Vagina (tissue), 2 donors: ENCODE results near the gene DCDC2. TPM values are rescaled to one million over a fixed set of nuclear protein-coding genes. Genes with fewer than 3 reads are reported as not detected.

Experiments
- DNase-seq, 2 donors: peaks; one replicate each; pipeline ENCODE4 v3.0.0-alpha.2; 2017; ENCODE audit errors: extremely low spot score in 2 of 2
- H3K27ac ChIP-seq: fragments of 200-600 bp; sonication (generic); one replicate; pipeline ENCODE4 v1.5.1; 2019
- H3K27me3 ChIP-seq: fragments of 200-600 bp; sonication (generic); one replicate; pipeline ENCODE4 v1.5.1; 2019
- H3K36me3 ChIP-seq, 2 donors: fragments of 200-600 bp; sonication (generic); one replicate each; pipeline ENCODE4 v1.5.1; 2017 to 2019
- H3K4me1 ChIP-seq: fragments of 200-600 bp; sonication (generic); one replicate; pipeline ENCODE4 v1.5.1; 2019
- H3K4me3 ChIP-seq, 2 donors: fragments of 200-600 bp; sonication (generic); 1 replicate in 1 of 2; 2 replicates in 1 of 2; pipeline ENCODE4 v1.5.1; 2016 to 2019
- H3K9me3 ChIP-seq: fragments of 200-600 bp; sonication (generic); one replicate; pipeline ENCODE4 v1.5.1; 2019
- POLR2A ChIP-seq, 2 donors: fragments of 450-650 bp; IDR thresholded peaks; one replicate each; pipeline ENCODE4 v1.6.1; 2017; ENCODE audit warnings: antibody characterized with exemption in 2 of 2, mild to moderate bottlenecking in 2 of 2, moderate library complexity in 2 of 2
- POLR2AphosphoS5 ChIP-seq, 2 donors: sonication (generic); formaldehyde crosslinking; IDR thresholded peaks; one replicate each; pipeline ENCODE4 v1.9.0; 2017; ENCODE audit warnings: antibody characterized with exemption in 2 of 2, mild to moderate bottlenecking in 2 of 2, low read depth in 1 of 2; ENCODE audit not compliant: insufficient read depth in 1 of 2
- intact Hi-C: fragments of 100-400 bp; cut with DNase I; formaldehyde crosslinking; loops from one replicate; pipeline ENCODE4 v1.15.1; 2023
- total RNA-seq: library from RNA; depleted of rRNA; stranded (reverse); fragments of >200 nt; gene quantifications from one replicate; pipeline ENCODE4 v1.2.3, GENCODE V29; 2016
- TF ChIP-seq, protein P1 (sequence below), 3 experiments: fragments of 450-650 bp in 2 of 3; fragments of 200-600 bp in 1 of 3; sonication (generic) in 1 of 3; IDR thresholded peaks; one replicate each; pipeline ENCODE4 v1.5.1; 2017 to 2019; ENCODE audit warnings: antibody characterized with exemption in 3 of 3, mild to moderate bottlenecking in 2 of 3, moderate library complexity in 2 of 3

The DCDC2 gene
- total RNA-seq: not detected

DNA sequence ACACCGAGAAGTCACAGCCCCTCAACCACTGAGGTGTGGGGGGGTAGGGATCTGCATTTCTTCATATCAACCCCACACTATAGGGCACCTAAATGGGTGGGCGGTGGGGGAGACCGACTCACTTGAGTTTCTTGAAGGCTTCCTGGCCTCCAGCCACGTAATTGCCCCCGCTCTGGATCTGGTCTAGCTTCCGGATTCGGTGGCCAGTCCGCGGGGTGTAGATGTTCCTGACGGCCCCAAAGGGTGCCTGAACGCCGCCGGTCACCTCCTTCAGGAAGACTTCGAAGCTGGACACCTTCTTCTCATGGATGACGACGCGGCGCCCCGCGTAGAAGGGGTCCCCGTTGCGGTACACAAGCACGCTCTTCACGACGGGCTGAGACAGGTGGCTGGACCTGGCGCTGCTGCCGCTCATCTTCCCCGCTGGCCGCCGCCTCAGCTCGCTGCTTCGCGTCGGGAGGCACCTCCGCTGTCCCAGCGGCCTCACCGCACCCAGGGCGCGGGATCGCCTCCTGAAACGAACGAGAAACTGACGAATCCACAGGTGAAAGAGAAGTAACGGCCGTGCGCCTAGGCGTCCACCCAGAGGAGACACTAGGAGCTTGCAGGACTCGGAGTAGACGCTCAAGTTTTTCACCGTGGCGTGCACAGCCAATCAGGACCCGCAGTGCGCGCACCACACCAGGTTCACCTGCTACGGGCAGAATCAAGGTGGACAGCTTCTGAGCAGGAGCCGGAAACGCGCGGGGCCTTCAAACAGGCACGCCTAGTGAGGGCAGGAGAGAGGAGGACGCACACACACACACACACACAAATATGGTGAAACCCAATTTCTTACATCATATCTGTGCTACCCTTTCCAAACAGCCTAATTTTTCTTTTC, at the start of gene DCDC2:
DCDC2 (minus strand) TSS at position 724 of the 883 bp plus-strand sequence; CDS start at position 415, 309 bp downstream.
- H3K9me3 ChIP-seq: no peaks in the 10 kb centered on the region
- DNase-seq: no peak
- H3K36me3 ChIP-seq: no peaks in the 10 kb centered on the region
- intact Hi-C loops: no loop called here
- peak within 1 kb of the TSS; percentile 21 to 44 for H3K4me3 ChIP-seq
- H3K27ac ChIP-seq: no peak within 1 kb of the TSS
- H3K4me1 ChIP-seq: peaks cover 27% of the 10 kb centered on the region
- H3K27me3 ChIP-seq: no peaks in the 10 kb centered on the region
- no peak for TF ChIP-seq POLR2A (IDR thresholded peaks at IDR 0.05)
- TF ChIP-seq, protein P1, sequence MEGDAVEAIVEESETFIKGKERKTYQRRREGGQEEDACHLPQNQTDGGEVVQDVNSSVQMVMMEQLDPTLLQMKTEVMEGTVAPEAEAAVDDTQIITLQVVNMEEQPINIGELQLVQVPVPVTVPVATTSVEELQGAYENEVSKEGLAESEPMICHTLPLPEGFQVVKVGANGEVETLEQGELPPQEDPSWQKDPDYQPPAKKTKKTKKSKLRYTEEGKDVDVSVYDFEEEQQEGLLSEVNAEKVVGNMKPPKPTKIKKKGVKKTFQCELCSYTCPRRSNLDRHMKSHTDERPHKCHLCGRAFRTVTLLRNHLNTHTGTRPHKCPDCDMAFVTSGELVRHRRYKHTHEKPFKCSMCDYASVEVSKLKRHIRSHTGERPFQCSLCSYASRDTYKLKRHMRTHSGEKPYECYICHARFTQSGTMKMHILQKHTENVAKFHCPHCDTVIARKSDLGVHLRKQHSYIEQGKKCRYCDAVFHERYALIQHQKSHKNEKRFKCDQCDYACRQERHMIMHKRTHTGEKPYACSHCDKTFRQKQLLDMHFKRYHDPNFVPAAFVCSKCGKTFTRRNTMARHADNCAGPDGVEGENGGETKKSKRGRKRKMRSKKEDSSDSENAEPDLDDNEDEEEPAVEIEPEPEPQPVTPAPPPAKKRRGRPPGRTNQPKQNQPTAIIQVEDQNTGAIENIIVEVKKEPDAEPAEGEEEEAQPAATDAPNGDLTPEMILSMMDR (IDR thresholded peaks at IDR 0.05): no peak
- no peak for TF ChIP-seq POLR2AphosphoS5 (IDR thresholded peaks at IDR 0.05; ENCODE audit: insufficient read depth in 1 of 2, low read depth in 1 of 2)

DNA sequence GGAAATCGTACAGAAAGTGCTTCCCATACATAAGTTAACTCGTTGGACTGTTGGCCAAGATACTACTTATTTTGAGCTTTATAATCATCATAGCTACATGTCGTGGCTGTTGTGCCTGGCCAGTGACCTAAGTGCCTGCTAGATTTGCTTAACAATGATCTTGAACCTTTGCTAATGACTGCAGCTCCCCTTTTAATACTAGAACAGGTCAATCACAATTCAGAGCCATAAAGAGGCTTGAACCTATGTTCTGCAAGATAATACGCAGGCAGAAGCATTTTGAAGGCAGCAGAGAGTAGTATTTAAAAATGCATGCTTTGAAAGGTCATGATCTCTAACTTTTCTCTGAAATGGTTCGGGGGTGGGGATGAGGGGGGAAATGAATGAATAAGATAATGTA, 47.4 kb upstream of the DCDC2 start:
- TF ChIP-seq, protein P1 (IDR thresholded peaks at IDR 0.05): no peak
- TF ChIP-seq POLR2AphosphoS5 (IDR thresholded peaks at IDR 0.05; ENCODE audit: insufficient read depth in 1 of 2, low read depth in 1 of 2) (no peak), POLR2A (IDR thresholded peaks at IDR 0.05) (no peak)
- no peak for DNase-seq
- peaks cover 14% of the 10 kb centered on the region for H3K4me1 ChIP-seq
- intact Hi-C loops: no loop called here
- no peaks in the 10 kb centered on the region for H3K27me3 ChIP-seq
- peaks cover 0 to 25% of the 10 kb centered on the region in 2 donors for H3K36me3 ChIP-seq
- no peak overlapping the region for H3K27ac ChIP-seq
- no peak overlapping the region for H3K4me3 ChIP-seq
- no peaks in the 10 kb centered on the region for H3K9me3 ChIP-seq

- no peak for TF ChIP-seq POLR2A (IDR thresholded peaks at IDR 0.05)
- no peak for TF ChIP-seq POLR2AphosphoS5 (IDR thresholded peaks at IDR 0.05; ENCODE audit: insufficient read depth in 1 of 2, low read depth in 1 of 2)
- TF ChIP-seq, protein P1 (IDR thresholded peaks at IDR 0.05): no peak
- Histone ChIP-seq H3K4me3 (peak overlapping the region; percentile 89 to 93), H3K9me3 (no peaks in the 10 kb centered on the region), H3K36me3 (peaks cover 0 to 16% of the 10 kb centered on the region in 2 donors), H3K4me1 (peaks cover 14% of the 10 kb centered on the region), H3K27me3 (no peaks in the 10 kb centered on the region), H3K27ac (peak overlapping the region; percentile 86)
- intact Hi-C loops: no loop called here
- no peak for DNase-seq
These were observed 45.6 kb upstream of the DCDC2 start for GRCh38 chr6:24403501-24403824.

DNA sequence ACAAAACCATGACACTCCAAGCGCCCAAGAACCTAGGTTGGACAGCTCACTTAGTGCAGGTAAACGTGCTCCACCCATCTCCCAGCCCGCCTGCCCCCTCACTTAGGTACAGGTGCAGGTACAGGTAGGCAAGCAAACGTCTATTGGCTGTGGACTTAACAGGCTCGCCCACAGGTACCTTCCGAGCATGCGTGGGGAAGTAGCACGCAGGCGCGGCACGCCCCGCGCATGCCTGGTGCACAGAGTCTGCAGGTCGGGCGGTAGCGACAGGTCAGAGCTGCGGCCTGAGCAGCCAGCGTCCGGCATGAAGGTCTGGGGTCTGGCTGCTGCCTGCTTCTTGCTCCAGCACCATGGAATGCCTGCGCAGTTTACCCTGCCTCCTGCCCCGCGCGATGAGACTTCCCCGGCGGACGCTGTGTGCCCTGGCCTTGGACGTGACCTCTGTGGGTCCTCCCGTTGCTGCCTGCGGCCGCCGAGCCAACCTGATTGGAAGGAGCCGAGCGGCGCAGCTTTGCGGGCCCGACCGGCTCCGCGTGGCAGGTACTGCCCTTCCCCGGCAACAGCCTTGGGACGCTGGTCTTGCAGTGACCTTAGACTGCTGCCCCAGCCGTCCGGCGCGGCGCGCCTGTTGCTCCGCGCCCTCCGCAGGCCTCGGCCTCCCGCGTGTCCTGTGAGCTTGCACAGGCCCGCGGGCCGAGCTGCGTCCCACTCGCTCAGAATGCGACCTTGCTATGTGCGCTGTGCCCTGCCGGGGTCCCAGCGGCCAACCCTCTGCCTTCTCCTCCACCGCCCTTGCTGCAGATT, 45.0 kb upstream of the DCDC2 start, which contains the start of gene MRS2:
MRS2 (plus strand) TSS at position 240 of the 804 bp plus-strand sequence; CDS start at position 351, 111 bp downstream.
- Histone ChIP-seq H3K36me3 (peaks cover 0 to 16% of the 10 kb centered on the region in 2 donors), H3K27me3 (no peaks in the 10 kb centered on the region), H3K4me3 (peak within 1 kb of the TSS; percentile 89 to 93), H3K4me1 (peaks cover 14% of the 10 kb centered on the region), H3K27ac (peak within 1 kb of the TSS; percentile 86), H3K9me3 (no peaks in the 10 kb centered on the region)
- peak; percentile 89 to 97 for DNase-seq
- TF ChIP-seq POLR2A (IDR thresholded peaks at IDR 0.05) (peak in 1 of 2 donors; percentile 28), POLR2AphosphoS5 (IDR thresholded peaks at IDR 0.05; ENCODE audit: insufficient read depth in 1 of 2, low read depth in 1 of 2) (peak; percentile 85 to 87)
- TF ChIP-seq, protein P1 (IDR thresholded peaks at IDR 0.05): no peak
- intact Hi-C loops: no loop called here
